Measurements from ENCODE around the gene CDON. TPM values are rescaled to one million over a fixed set of nuclear protein-coding genes. Genes with fewer than 3 reads are reported as not detected.

The CDON gene
- total RNA-seq, 1 donor from 2014 or later, result 71.3 TPM

GRCh38 chr11:125938418-125938817 is 124.2 kb downstream of the CDON start:
- Histone ChIP-seq H3K9me3 (ENCODE audit: low read depth) (no peaks in the 10 kb centered on the region), H3K4me3 (no peak overlapping the region), H3F3A (ENCODE audit: low read depth) (peaks cover 5% of the 10 kb centered on the region), H4K20me1 (ENCODE audit: low read depth) (no peaks in the 10 kb centered on the region), H3K36me3 (no peaks in the 10 kb centered on the region), H3K4me2 (no peak overlapping the region), H3K27me3 (no peaks in the 10 kb centered on the region), H3K9ac (no peak overlapping the region), H3K27ac (no peak overlapping the region), H3K79me2 (ENCODE audit: low read depth) (no peaks in the 10 kb centered on the region), H3K4me1 (peaks cover 8% of the 10 kb centered on the region), H2AFZ (replicated peaks) (peak overlapping the region; percentile 79)
- peaks cover 3% of the 10 kb centered on the region for H3K36me3 Mint-ChIP-seq
- peaks cover 48% of the 10 kb centered on the region for H3K4me1 Mint-ChIP-seq
- TF ChIP-seq EZH2phosphoT487 (IDR thresholded peaks at IDR 0.05) (no peak), EZH2 (IDR thresholded peaks at IDR 0.05) (no peak), CTCF (IDR thresholded peaks at IDR 0.05) (no peak)
- H3K4me3 Mint-ChIP-seq, result no peak overlapping the region
- peaks cover 3% of the 10 kb centered on the region for H3K9me3 Mint-ChIP-seq
- peak overlapping the region; percentile 95 for H3K27ac Mint-ChIP-seq
- H3K27me3 Mint-ChIP-seq (ENCODE audit: insufficient read depth, low read depth), result peaks cover 9% of the 10 kb centered on the region
- DNase-seq (ENCODE audit: low spot score), result no peak

DNA sequence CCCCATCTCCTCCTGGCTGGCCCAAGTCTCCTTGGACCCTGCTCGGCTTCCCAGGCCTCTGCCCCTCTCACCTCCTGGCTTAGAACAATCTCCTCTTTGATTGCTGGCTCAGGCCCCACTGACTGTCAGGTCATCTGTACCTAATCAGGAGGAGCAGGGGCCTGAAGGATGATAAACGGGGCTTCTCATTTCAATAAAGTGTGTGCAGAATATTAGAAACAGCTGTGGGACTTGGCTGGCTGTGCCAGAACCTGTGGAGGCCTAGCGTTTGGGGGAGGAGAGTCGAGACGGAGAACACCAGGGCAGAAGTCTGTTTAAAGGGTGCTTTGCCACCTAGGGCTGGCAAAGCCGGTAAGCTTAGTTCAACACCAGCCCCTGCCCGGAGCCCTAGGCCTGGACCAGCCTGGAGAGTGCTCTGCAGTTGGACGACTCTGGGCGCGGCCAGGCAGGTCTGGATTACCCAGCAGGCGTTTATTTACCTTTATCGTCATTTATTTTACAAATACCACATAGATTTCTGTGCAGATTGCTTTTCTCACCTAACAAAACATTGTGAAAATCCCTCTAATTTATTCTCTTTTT is 127.0 kb downstream of the CDON start:
- H4K20me1 ChIP-seq (ENCODE audit: low read depth), result no peaks in the 10 kb centered on the region
- H2AFZ ChIP-seq (replicated peaks), result no peak overlapping the region
- Mint-ChIP-seq H3K9me3 (peaks cover 3% of the 10 kb centered on the region), H3K27ac (peak overlapping the region; percentile 64), H3K36me3 (peaks cover 3% of the 10 kb centered on the region), H3K27me3 (ENCODE audit: insufficient read depth, low read depth) (peaks cover 4% of the 10 kb centered on the region), H3K4me3 (no peak overlapping the region), H3K4me1 (peaks cover 38% of the 10 kb centered on the region)
- no peaks in the 10 kb centered on the region for H3K4me1 ChIP-seq
- H3K27me3 ChIP-seq, result peaks cover 6% of the 10 kb centered on the region
- DNase-seq (ENCODE audit: low spot score), result no peak
- H3K9ac ChIP-seq, result no peak overlapping the region
- no peaks in the 10 kb centered on the region for H3K79me2 ChIP-seq (ENCODE audit: low read depth)
- no peak overlapping the region for H3K4me3 ChIP-seq
- H3K36me3 ChIP-seq, result no peaks in the 10 kb centered on the region
- no peaks in the 10 kb centered on the region for H3F3A ChIP-seq (ENCODE audit: low read depth)
- TF ChIP-seq EZH2phosphoT487 (IDR thresholded peaks at IDR 0.05) (no peak), EZH2 (IDR thresholded peaks at IDR 0.05) (no peak), CTCF (IDR thresholded peaks at IDR 0.05) (no peak)
- H3K27ac ChIP-seq, result no peak overlapping the region
- no peaks in the 10 kb centered on the region for H3K9me3 ChIP-seq (ENCODE audit: low read depth)
- no peak overlapping the region for H3K4me2 ChIP-seq

- Histone ChIP-seq H3F3A (ENCODE audit: low read depth) (no peaks in the 10 kb centered on the region), H3K36me3 (no peaks in the 10 kb centered on the region), H3K27me3 (peaks cover 6% of the 10 kb centered on the region), H3K4me2 (no peak overlapping the region), H2AFZ (replicated peaks) (no peak overlapping the region), H3K9me3 (ENCODE audit: low read depth) (no peaks in the 10 kb centered on the region), H3K79me2 (ENCODE audit: low read depth) (no peaks in the 10 kb centered on the region), H3K4me3 (no peak overlapping the region), H3K9ac (no peak overlapping the region), H3K27ac (no peak overlapping the region), H4K20me1 (ENCODE audit: low read depth) (no peaks in the 10 kb centered on the region), H3K4me1 (no peaks in the 10 kb centered on the region)
- TF ChIP-seq EZH2phosphoT487 (IDR thresholded peaks at IDR 0.05), result no peak
- TF ChIP-seq CTCF (IDR thresholded peaks at IDR 0.05), result no peak
- no peak for TF ChIP-seq EZH2 (IDR thresholded peaks at IDR 0.05)
- H3K27me3 Mint-ChIP-seq (ENCODE audit: insufficient read depth, low read depth), result peaks cover 4% of the 10 kb centered on the region
- peaks cover 34% of the 10 kb centered on the region for H3K4me1 Mint-ChIP-seq
- no peak overlapping the region for H3K27ac Mint-ChIP-seq
- H3K4me3 Mint-ChIP-seq, result no peak overlapping the region
- no peak for DNase-seq (ENCODE audit: low spot score)
- H3K36me3 Mint-ChIP-seq, result no peaks in the 10 kb centered on the region
- no peaks in the 10 kb centered on the region for H3K9me3 Mint-ChIP-seq
These were observed 127.6 kb downstream of the CDON start for GRCh38 chr11:125935056-125935455.
